GM12878 (cell line): ENCODE results near the gene RNF38. TPM values are rescaled to one million over a fixed set of nuclear protein-coding genes. Genes with fewer than 3 reads are reported as not detected.
A peak's percentile ranks its signal among the peaks of the same experiment; 100 is the strongest.

ENCODE experiments used
- BACH1 ChIP-seq: fragments of 450-650 bp; IDR thresholded peaks from 2 replicates; pipeline ENCODE4 v1.6.1; 2017; ENCODE audit warnings: mild to moderate bottlenecking, borderline replicate concordance
- BCL3 ChIP-seq: IDR thresholded peaks from 2 replicates; pipeline ENCODE4 v1.6.1; 2011; ENCODE audit warnings: borderline replicate concordance, low read depth, mild to moderate bottlenecking, moderate library complexity, low read length; ENCODE audit not compliant: insufficient read depth, poor library complexity, severe bottlenecking
- BMI1 ChIP-seq: fragments of 450-650 bp; IDR thresholded peaks from 2 replicates; pipeline ENCODE4 v1.6.1; 2016; ENCODE audit warnings: mild to moderate bottlenecking, moderate library complexity, borderline replicate concordance
- DPF2 ChIP-seq: fragments of 450-650 bp; IDR thresholded peaks from 2 replicates; pipeline ENCODE4 v1.6.1; 2017; ENCODE audit warnings: mild to moderate bottlenecking
- ELK1 ChIP-seq: IDR thresholded peaks from 2 replicates; pipeline ENCODE4 v1.6.1; 2012; ENCODE audit warnings: low read depth, low read length, improper control_type of control experiment
- FOS ChIP-seq: IDR thresholded peaks from 3 replicates; pipeline ENCODE4 v1.6.1; 2011; ENCODE audit warnings: borderline replicate concordance; ENCODE audit not compliant: insufficient read length; ENCODE audit errors: extremely low read depth
- FOXM1 ChIP-seq: IDR thresholded peaks from 2 replicates; pipeline ENCODE4 v1.6.1; 2012; ENCODE audit warnings: low read depth, mild to moderate bottlenecking, inconsistent platforms, low read length, moderate library complexity
- GATAD2B ChIP-seq: fragments of 450-650 bp; conservative IDR thresholded peaks from 2 replicates; pipeline ENCODE4 v1.6.1; 2017; ENCODE audit warnings: low read depth, mild to moderate bottlenecking, moderate library complexity
- HCFC1 ChIP-seq: fragments of 150-350 bp; IDR thresholded peaks from 2 replicates; pipeline ENCODE4 v1.6.1; 2014; ENCODE audit warnings: low read length
- HDGF ChIP-seq: fragments of 450-650 bp; IDR thresholded peaks from 2 replicates; pipeline ENCODE4 v1.6.1; 2016; ENCODE audit warnings: antibody characterized with exemption
- IKZF1 ChIP-seq: fragments of 450-650 bp; conservative IDR thresholded peaks from 2 replicates; pipeline ENCODE4 v1.6.1; 2017; ENCODE audit warnings: antibody characterized with exemption, mild to moderate bottlenecking
- KDM1A ChIP-seq: fragments of 200-600 bp; sonication (generic); IDR thresholded peaks from 2 replicates; pipeline ENCODE4 v1.6.1; 2016; ENCODE audit warnings: borderline replicate concordance
- MEF2B ChIP-seq: fragments of 450-650 bp; IDR thresholded peaks from 2 replicates; pipeline ENCODE4 v1.6.1; 2018; ENCODE audit warnings: mild to moderate bottlenecking, moderate library complexity; ENCODE audit not compliant: partially characterized antibody, poor library complexity, severe bottlenecking
- NFIC ChIP-seq: IDR thresholded peaks from 2 replicates; pipeline ENCODE4 v1.6.1; 2012; ENCODE audit warnings: low read depth, mild to moderate bottlenecking, inconsistent platforms, low read length, moderate library complexity
- PML ChIP-seq: IDR thresholded peaks from 2 replicates; pipeline ENCODE4 v1.6.1; 2012; ENCODE audit warnings: low read length, inconsistent platforms
- POLR2A ChIP-seq: IDR thresholded peaks from 2 replicates; pipeline ENCODE4 v1.6.1; 2011; ENCODE audit warnings: low read depth, mild to moderate bottlenecking, low read length
- POLR2AphosphoS5 ChIP-seq: IDR thresholded peaks from 2 replicates; pipeline ENCODE4 v1.6.1; 2011; ENCODE audit warnings: mild to moderate bottlenecking, low read length, inconsistent platforms
- SMC3 ChIP-seq: IDR thresholded peaks from 2 replicates; pipeline ENCODE4 v1.6.1; 2011; ENCODE audit warnings: low read length, improper control_type of control experiment, borderline replicate concordance
- SP1 ChIP-seq: IDR thresholded peaks from one replicate; pipeline ENCODE4 v1.6.1; 2011; ENCODE audit warnings: low read depth, low read length
- SRF ChIP-seq, 2 experiments: IDR thresholded peaks; 2 replicates each; pipeline ENCODE4 v1.6.1; 2011; ENCODE audit warnings: low read depth in 2 of 2, low read length in 2 of 2, mild to moderate bottlenecking in 1 of 2, moderate library complexity in 1 of 2
- STAT1 ChIP-seq: fragments of 450-650 bp; conservative IDR thresholded peaks from 2 replicates; pipeline ENCODE4 v1.6.1; 2014; ENCODE audit warnings: antibody characterized with exemption, mild to moderate bottlenecking
- SUPT20H ChIP-seq: IDR thresholded peaks from 2 replicates; pipeline ENCODE4 v1.6.1; 2011; ENCODE audit warnings: low read depth, mild to moderate bottlenecking, low read length, moderate library complexity, borderline replicate concordance; ENCODE audit not compliant: control insufficient read depth
- TBL1XR1 ChIP-seq: IDR thresholded peaks from 2 replicates; pipeline ENCODE4 v1.6.1; 2012; ENCODE audit warnings: low read depth, low read length, improper control_type of control experiment
- ZNF24 ChIP-seq: fragments of 450-650 bp; IDR thresholded peaks from 2 replicates; pipeline ENCODE4 v1.6.1; 2017; ENCODE audit warnings: antibody characterized with exemption, mild to moderate bottlenecking
- ZNF274 ChIP-seq: IDR thresholded peaks from one replicate; pipeline ENCODE4 v1.8.0; 2011; ENCODE audit not compliant: insufficient read length, insufficient read depth
- ZNF384 ChIP-seq: IDR thresholded peaks from 2 replicates; pipeline ENCODE4 v1.6.1; 2012; ENCODE audit warnings: low read depth, mild to moderate bottlenecking, low read length, improper control_type of control experiment, borderline replicate concordance
- polyA plus RNA-seq, 11 experiments: library from polyadenylated mRNA; depleted of rRNA in 4 of 11; unstranded in 6 of 11; stranded (reverse) in 5 of 11; fragments of >200 nt; fragmentation: Nextera tagmentation in 4 of 11; fragmentation: Illumina TruSeq in 1 of 11; extraction: Ambion mirVana in 4 of 11; extraction: Trizol in 1 of 11; gene quantifications; 1 replicate in 1 of 11; 2 replicates in 10 of 11; pipeline versions ENCODE4 v1.2.1 to v1.2.3, GENCODE V29; 2011 to 2016; ENCODE audit warnings: inconsistent platforms in 2 of 11, missing spikeins in 2 of 11, low read depth in 1 of 11
- total RNA-seq, 4 experiments: library from RNA; depleted of rRNA in 3 of 4; stranded (reverse); fragments of >200 nt in 3 of 4; fragmentation: Illumina TruSeq in 1 of 4; extraction: Trizol in 1 of 4; gene quantifications; 2 replicates each; pipeline versions ENCODE4 v1.2.1 to v1.2.3, GENCODE V29; 2013 to 2021
- TF ChIP-seq, protein P1 (sequence below): fragments of 450-650 bp; formaldehyde crosslinking; IDR thresholded peaks from 2 replicates; pipeline ENCODE4 v1.5.0; 2022; ENCODE audit warnings: mild to moderate bottlenecking, missing genetic modification characterization

The RNF38 gene
- total and polyA plus RNA-seq, 10 of the 15 experiments (the other 5 are each of a cell fraction or from before 2014, with no cell fraction given): 5.1 to 34.7 (median 12.7) TPM

DNA sequence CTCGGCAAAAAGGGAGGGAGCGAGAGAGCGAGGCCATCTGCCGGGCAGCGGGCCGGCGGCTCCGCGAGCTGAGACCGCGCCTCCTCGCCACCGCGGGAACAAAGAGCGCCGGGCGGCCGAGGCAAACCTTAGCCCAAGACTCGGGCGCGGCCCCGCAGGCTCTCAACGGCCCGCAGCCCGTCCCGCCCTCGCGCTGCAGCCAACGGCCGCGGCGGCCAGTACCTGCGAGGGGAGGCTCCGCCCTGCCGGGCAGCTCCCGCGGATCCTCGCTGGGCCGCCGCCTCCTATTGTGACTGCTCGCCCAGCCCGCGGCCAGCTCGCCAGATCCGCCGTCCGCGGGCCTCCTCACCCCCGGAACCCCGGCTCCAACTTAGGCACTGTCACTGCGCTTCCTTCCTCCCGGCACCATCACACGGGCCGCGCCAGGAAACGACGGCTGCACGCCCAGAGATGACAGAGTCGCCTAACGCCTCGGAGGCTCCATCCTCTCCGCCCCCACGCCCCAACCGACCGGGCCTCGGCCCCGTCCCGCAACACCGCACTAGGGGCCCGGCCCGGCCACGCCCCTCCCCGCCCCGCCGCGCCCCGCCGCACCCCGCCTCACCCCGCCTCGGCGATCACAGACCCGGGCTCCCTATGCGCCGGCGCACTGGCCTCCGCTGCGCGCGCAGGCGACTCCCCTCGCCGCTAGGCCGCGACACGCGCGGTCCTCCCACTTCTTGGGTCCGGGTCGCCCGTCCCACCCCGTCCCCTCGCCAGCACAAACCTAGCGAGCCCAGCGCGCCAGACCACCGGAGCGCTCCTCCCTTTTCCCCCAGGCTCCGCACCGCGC, 479 bp upstream of the RNF38 start (continued):
- TF ChIP-seq ZNF384 (no peak), MEF2B (peak; percentile 9), FOS (no peak), HDGF (no peak), POLR2AphosphoS5 (peak; percentile 68), STAT1 (no peak), ELK1 (0 out of 2 replicates have a peak, but pooled peaks have one; percentile 34), SRF (IDR thresholded peaks at IDR 0.05; ENCODE audit: low read depth in 2 of 2, low read length in 2 of 2) (peak in 1 of 2 experiments; percentile 70; a peak in 2 of 4 replicates), ZNF24 (no peak), GATAD2B (peak; percentile 85), ZNF274 (no peak), TBL1XR1 (no peak), HCFC1 (peak; percentile 20; the same call in 1 of the 2 replicates), PML (no peak), POLR2A (peak; percentile 88), SP1 (no peak), BCL3 (no peak), SMC3 (no peak), BMI1 (no peak), IKZF1 (peak; percentile 75), KDM1A (no peak), FOXM1 (0 out of 2 replicates have a peak, but pooled peaks have one; percentile 2), BACH1 (peak; percentile 89), DPF2 (peak; percentile 87), NFIC (no peak), SUPT20H (no peak)
- TF ChIP-seq, protein P1, sequence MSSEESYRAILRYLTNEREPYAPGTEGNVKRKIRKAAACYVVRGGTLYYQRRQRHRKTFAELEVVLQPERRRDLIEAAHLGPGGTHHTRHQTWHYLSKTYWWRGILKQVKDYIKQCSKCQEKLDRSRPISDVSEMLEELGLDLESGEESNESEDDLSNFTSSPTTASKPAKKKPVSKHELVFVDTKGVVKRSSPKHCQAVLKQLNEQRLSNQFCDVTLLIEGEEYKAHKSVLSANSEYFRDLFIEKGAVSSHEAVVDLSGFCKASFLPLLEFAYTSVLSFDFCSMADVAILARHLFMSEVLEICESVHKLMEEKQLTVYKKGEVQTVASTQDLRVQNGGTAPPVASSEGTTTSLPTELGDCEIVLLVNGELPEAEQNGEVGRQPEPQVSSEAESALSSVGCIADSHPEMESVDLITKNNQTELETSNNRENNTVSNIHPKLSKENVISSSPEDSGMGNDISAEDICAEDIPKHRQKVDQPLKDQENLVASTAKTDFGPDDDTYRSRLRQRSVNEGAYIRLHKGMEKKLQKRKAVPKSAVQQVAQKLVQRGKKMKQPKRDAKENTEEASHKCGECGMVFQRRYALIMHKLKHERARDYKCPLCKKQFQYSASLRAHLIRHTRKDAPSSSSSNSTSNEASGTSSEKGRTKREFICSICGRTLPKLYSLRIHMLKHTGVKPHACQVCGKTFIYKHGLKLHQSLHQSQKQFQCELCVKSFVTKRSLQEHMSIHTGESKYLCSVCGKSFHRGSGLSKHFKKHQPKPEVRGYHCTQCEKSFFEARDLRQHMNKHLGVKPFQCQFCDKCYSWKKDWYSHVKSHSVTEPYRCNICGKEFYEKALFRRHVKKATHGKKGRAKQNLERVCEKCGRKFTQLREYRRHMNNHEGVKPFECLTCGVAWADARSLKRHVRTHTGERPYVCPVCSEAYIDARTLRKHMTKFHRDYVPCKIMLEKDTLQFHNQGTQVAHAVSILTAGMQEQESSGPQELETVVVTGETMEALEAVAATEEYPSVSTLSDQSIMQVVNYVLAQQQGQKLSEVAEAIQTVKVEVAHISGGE (CRISPR knock-in tag): no peak
